B cell (primary cell): ENCODE results near the gene ITFG2.

Experiments
- CTCF ChIP-seq: fragments of 200-600 bp; IDR thresholded peaks from one replicate; pipeline ENCODE4 v1.8.0; 2022; ENCODE audit warnings: antibody characterized with exemption, mild to moderate bottlenecking
- EZH2 ChIP-seq: IDR thresholded peaks from 2 replicates; pipeline ENCODE4 v1.6.1; 2012; ENCODE audit warnings: borderline replicate concordance, low read depth, mild to moderate bottlenecking, moderate library complexity, low read length; ENCODE audit not compliant: insufficient read depth, poor library complexity, severe bottlenecking

- TF ChIP-seq CTCF: no peak
- no peak for TF ChIP-seq EZH2
Observed at GRCh38 chr12:2792671-2793500, 19.6 kb upstream of the ITFG2 start.
